ENCODE results near the gene ZNF597. TPM values are rescaled to one million over a fixed set of nuclear protein-coding genes. Genes with fewer than 3 reads are reported as not detected.

ZNF597 gene
- total RNA-seq, 2 experiments from 2014 or later = 2.3 to 2.5 TPM

DNA sequence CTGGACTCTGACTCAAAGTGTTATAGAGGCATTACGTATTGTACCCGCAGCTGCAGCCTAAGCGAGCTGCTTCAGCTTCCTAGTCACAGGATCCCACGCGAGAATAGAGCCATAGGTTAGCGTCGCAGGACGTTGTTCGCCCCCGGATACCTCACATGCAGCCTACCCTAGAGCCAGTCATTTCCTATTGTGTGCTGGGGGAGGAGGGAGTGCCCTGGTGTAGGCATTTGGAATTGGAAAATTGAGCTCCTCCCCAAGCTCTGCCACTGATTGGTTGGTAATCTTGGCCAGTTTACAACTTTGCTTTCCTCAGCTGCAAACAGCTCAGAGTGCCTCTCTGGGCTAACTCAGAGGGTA is 706 bp upstream of the ZNF597 start:
- Mint-ChIP-seq H3K4me3 (peak overlapping the region; percentile 98), H3K4me1 (ENCODE audit: low read depth) (peaks cover 24% of the 10 kb centered on the region), H3K27ac (peak overlapping the region; percentile 95), H3K27me3 (no peaks in the 10 kb centered on the region), H3K36me3 (ENCODE audit: low read depth) (peaks cover 48% of the 10 kb centered on the region), H3K9me3 (peaks cover 6% of the 10 kb centered on the region)
- Histone ChIP-seq H3K9me3 (ENCODE audit: control insufficient read depth in 1 of 2, insufficient read depth in 1 of 2, low read length in 2 of 2) (peaks cover 6 to 14% of the 10 kb centered on the region in 2 experiments), H3K27me3 (ENCODE audit: control insufficient read depth in 1 of 2, insufficient read depth in 2 of 2, low read length in 2 of 2) (no peaks in the 10 kb centered on the region), H3K27ac (ENCODE audit: low read depth in 1 of 2, low read length in 2 of 2) (peak overlapping the region; percentile 70 to 79), H3K4me3 (ENCODE audit: low read length) (peak overlapping the region; percentile 71), H3K36me3 (ENCODE audit: insufficient read depth, low read length) (peaks cover 14% of the 10 kb centered on the region), H3K4me1 (ENCODE audit: insufficient read depth, low read length) (peaks cover 25% of the 10 kb centered on the region)
- intact Hi-C loops (cut with DNase I, micrococcal nuclease) = loop anchor here in 1 of 2 experiments (5.0 to 10.0 kb wide), 2 partner anchors 137 to 289 kb away; partner anchors contain the start of genes TIGD7 and ZNF75A
- ATAC-seq (ENCODE audit: poor library complexity) = peak; percentile 61
- TF ChIP-seq CTCF (IDR thresholded peaks at IDR 0.05) = no peak
- peak in 7 of 14 experiments; percentile 1 to 67 (median 32) for DNase-seq
- ChIA-PET POLR2A (interaction anchor here (0.9 to 2.9 kb wide), 11 partner anchors 13 to 424 kb away, joined by 3 to 28 read pairs (median 5); partner anchors contain the start of genes SLX4, TNFRSF12A, TRAP1 and ZNF174), CTCF (interaction anchor here (1.2 to 2.4 kb wide), 2 partner anchors 14 to 138 kb away, joined by 3 to 11 read pairs; partner anchors contain the start of genes TIGD7 and ZNF75A)

DNA sequence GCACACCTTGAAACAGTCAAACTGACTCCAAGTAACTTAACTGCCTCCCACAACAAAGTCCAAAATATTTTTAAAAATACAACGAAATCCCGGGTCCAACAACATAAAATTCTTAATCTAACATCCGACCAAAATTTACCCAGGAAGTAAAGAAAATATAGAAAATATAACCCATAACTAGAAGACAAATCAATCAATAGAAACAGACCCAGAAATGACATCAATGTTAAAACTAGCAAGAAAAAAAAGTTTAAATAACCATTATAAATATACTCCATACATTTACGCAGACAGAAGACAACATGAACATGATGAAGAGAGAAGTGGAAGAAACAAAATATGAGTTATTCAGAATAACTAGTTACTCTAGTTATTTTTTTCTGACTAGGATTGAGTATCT is 3.7 kb downstream of the ZNF597 start:
- Mint-ChIP-seq H3K27ac (no peak overlapping the region), H3K4me1 (ENCODE audit: low read depth) (peaks cover 22% of the 10 kb centered on the region), H3K4me3 (peak overlapping the region; percentile 32), H3K27me3 (peaks cover 3% of the 10 kb centered on the region), H3K9me3 (peaks cover 6% of the 10 kb centered on the region), H3K36me3 (ENCODE audit: low read depth) (peaks cover 74% of the 10 kb centered on the region)
- ATAC-seq (ENCODE audit: poor library complexity) = no peak
- Histone ChIP-seq H3K36me3 (ENCODE audit: insufficient read depth, low read length) (peaks cover 16% of the 10 kb centered on the region), H3K27me3 (ENCODE audit: control insufficient read depth in 1 of 2, insufficient read depth in 2 of 2, low read length in 2 of 2) (no peaks in the 10 kb centered on the region), H3K9me3 (ENCODE audit: control insufficient read depth in 1 of 2, insufficient read depth in 1 of 2, low read length in 2 of 2) (peaks cover 6 to 19% of the 10 kb centered on the region in 2 experiments), H3K4me3 (ENCODE audit: low read length) (no peak overlapping the region), H3K4me1 (ENCODE audit: insufficient read depth, low read length) (peaks cover 16% of the 10 kb centered on the region), H3K27ac (ENCODE audit: low read depth in 1 of 2, low read length in 2 of 2) (no peak overlapping the region)
- POLR2A ChIA-PET = no interaction called here
- TF ChIP-seq CTCF (IDR thresholded peaks at IDR 0.05) = no peak
- no peak for DNase-seq
- CTCF ChIA-PET = no interaction called here
- intact Hi-C loops (cut with DNase I, micrococcal nuclease) = loop anchor here in 1 of 2 experiments (5.0 to 10.0 kb wide), 2 partner anchors 132 to 285 kb away; partner anchors contain the start of genes TIGD7 and ZNF75A

DNA sequence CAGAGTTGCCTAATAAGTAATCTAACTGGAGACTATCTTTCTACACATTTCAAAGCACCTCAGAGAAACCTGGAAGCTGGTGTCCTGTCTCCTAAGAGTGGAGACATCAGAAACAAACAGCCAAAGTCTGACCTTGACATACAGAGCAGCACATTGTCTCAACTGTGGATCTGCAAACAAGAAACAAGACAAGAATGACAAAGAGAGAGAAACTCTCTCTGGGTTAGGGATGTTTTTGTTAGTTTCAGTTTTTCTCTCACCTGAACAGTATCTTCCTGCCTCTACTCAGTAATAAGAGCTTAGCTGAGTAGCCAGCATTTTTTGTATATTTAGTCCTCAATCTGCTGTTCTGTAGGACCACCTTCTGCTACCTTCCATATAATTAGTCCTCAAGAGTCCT is 8.9 kb downstream of the ZNF597 start:
- Mint-ChIP-seq H3K4me3 (no peak overlapping the region), H3K27me3 (peaks cover 3% of the 10 kb centered on the region), H3K27ac (no peak overlapping the region), H3K36me3 (ENCODE audit: low read depth) (peaks cover 76% of the 10 kb centered on the region), H3K4me1 (ENCODE audit: low read depth) (peaks cover 30% of the 10 kb centered on the region), H3K9me3 (peaks cover 6% of the 10 kb centered on the region)
- H3K27me3 ChIP-seq (ENCODE audit: control insufficient read depth in 1 of 2, insufficient read depth in 2 of 2, low read length in 2 of 2) = no peaks in the 10 kb centered on the region
- no peak for TF ChIP-seq CTCF (IDR thresholded peaks at IDR 0.05)
- H3K4me1 ChIP-seq (ENCODE audit: insufficient read depth, low read length) = peaks cover 8% of the 10 kb centered on the region
- no peak overlapping the region for H3K27ac ChIP-seq (ENCODE audit: low read depth in 1 of 2, low read length in 2 of 2)
- CTCF ChIA-PET = no interaction called here
- ATAC-seq (ENCODE audit: poor library complexity) (no peak), DNase-seq (no peak)
- peaks cover 0 to 15% of the 10 kb centered on the region in 2 experiments for H3K9me3 ChIP-seq (ENCODE audit: control insufficient read depth in 1 of 2, insufficient read depth in 1 of 2, low read length in 2 of 2)
- no peak overlapping the region for H3K4me3 ChIP-seq (ENCODE audit: low read length)
- peaks cover 12% of the 10 kb centered on the region for H3K36me3 ChIP-seq (ENCODE audit: insufficient read depth, low read length)
- POLR2A ChIA-PET = no interaction called here
- intact Hi-C loops (cut with DNase I, micrococcal nuclease) = no loop called here

Data from CD4-positive, alpha-beta T cell (primary cell).